ENCODE data around the gene RGL1.
A peak's percentile ranks its signal among the peaks of the same experiment; 100 is the strongest.

RGL1 gene

DNA sequence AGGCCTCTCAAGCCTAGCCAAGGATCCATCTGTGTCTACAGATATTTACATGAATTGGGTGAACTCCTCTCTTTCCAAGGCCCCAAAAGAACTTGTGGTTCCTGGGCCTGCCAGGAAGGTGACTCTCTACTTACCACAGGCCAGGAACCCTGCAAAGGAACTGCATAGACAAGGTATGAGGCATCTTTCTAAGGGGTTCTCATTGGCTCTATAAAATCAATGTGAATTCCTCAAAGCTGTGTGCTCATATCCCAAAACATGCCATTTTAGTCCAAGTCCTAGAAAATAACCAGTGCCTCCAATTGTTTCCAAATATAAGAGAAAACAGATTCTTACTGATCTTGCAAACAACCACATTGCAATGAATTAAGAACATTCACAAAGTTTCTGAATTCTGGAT lies 39.9 kb upstream of the RGL1 start:
- TF ChIP-seq, protein P1, sequence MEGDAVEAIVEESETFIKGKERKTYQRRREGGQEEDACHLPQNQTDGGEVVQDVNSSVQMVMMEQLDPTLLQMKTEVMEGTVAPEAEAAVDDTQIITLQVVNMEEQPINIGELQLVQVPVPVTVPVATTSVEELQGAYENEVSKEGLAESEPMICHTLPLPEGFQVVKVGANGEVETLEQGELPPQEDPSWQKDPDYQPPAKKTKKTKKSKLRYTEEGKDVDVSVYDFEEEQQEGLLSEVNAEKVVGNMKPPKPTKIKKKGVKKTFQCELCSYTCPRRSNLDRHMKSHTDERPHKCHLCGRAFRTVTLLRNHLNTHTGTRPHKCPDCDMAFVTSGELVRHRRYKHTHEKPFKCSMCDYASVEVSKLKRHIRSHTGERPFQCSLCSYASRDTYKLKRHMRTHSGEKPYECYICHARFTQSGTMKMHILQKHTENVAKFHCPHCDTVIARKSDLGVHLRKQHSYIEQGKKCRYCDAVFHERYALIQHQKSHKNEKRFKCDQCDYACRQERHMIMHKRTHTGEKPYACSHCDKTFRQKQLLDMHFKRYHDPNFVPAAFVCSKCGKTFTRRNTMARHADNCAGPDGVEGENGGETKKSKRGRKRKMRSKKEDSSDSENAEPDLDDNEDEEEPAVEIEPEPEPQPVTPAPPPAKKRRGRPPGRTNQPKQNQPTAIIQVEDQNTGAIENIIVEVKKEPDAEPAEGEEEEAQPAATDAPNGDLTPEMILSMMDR (IDR thresholded peaks at IDR 0.05; ENCODE audit: insufficient read depth, low read depth, low read length, missing control alignments), result no peak
- DNase-seq (ENCODE audit: low read depth), result no peak
- H3K4me3 ChIP-seq (ENCODE audit: low read depth, low read length), result no peak overlapping the region

DNA sequence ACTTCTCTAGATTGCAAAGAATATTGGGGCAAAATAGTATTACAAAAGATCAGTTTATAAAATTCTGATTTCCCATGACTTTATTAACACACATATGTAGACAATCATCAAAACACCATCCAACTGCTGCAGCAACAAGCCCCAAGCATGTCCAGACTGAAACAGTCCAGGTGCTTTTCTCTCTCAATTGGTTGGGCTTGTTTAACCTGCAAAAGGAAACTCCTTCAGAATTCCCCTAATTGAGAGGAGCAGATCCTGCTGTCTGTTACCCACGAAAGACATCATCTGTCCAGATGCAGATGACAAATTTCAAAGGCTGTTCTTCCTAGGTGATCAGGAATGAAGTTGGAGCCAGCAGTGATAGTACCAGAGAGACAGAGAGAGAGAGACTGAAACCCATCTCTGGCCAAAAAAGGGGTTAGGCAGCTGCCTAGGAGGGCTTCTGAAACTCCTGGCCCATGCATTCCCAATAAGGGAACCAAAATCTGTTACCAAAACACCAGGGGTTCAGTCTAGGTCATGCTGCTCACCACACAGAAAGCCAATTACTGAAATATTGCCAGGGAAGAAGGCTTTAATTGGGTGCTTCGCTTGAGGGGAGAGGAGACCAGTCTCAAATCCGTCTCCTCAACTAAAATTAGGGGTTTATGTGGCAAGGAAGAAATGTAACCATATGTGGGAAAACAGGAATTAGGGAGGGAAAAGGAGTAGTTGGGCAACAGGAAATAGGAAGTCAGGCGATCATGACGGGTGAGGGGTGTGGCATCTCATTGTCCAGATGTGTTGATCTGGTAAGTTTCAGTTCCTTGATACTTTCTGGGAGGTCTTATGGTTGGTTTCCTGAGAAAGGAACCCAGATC lies 34.7 kb upstream of the RGL1 start:
- peak; percentile 20 for DNase-seq (ENCODE audit: low read depth)
- TF ChIP-seq, protein P1 (IDR thresholded peaks at IDR 0.05; ENCODE audit: insufficient read depth, low read depth, low read length, missing control alignments), result no peak
- H3K4me3 ChIP-seq (ENCODE audit: low read depth, low read length), result no peak overlapping the region

DNA sequence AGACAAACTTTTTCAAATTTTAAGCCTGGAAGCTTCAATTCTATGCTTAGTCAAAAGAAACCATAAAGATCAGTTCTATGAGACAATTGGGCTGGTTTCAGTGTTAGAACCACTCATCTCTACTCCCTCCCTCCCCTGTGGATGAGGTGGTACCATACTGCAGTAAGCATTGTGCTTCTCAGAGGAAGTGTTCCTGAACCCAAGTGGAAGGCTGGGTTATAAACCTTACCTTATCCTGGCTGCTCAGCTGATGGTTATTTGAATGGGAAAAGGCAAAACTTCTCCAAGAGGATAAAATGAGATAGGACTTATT lies 34.1 kb upstream of the RGL1 start:
- TF ChIP-seq, protein P1 (IDR thresholded peaks at IDR 0.05; ENCODE audit: insufficient read depth, low read depth, low read length, missing control alignments), result no peak
- no peak overlapping the region for H3K4me3 ChIP-seq (ENCODE audit: low read depth, low read length)
- peak; percentile 9 for DNase-seq (ENCODE audit: low read depth)

DNA sequence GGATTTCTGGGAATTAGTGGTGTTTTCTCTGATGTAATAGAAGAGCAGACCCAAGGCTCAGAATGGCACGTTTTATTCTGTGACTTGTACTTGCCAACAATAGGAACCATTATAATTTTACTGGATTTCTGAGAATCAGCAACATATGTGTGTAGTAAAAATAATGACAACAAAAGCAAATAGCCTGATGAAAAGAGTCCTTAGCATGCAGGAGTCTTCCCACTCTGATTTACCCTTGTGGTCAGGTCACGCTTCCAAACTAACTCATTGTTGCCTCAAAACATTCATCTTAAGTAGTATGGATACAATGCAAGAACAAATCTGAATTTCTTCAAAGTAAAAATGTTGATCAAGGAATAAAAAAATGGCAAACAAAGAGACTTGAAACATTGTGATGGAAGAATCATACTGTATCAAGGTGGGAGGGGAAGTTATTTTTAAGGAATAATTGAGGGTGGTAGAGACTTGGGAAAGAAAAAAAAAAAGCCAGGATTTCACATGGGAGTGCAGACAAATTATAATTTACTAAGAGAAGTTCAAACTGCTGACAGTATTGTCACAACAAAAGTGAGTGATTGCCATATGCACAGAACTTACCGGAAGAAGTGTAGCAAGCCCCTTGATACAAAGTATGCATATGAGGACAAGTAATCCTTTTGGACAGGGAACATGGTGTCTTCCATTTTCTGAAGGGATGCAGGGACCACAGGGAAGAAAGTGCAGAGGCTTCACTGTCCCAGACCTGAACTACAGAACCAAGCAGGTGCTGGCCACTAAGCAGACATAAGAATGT lies 31.2 kb upstream of the RGL1 start:
- no peak overlapping the region for H3K4me3 ChIP-seq (ENCODE audit: low read depth, low read length)
- no peak for DNase-seq (ENCODE audit: low read depth)
- TF ChIP-seq, protein P1 (IDR thresholded peaks at IDR 0.05; ENCODE audit: insufficient read depth, low read depth, low read length, missing control alignments), result no peak

DNA sequence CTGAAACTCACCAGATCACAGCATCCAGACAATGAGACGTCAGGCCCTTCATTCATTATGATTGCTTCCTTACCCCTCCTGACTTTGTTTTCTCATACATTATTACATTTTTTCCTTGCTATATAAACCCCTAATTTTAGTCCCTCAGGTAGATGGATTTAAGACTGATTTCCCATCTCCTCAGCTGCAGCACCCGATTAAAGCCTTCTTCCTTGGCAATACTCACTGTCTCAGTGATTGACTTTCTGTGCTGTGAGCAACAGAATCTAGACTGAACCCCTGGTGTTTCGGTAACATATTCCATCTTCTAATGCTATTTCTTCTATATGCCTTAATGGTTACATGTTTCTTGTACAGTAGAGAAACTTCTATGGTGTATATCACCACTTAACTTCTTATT lies 30.0 kb upstream of the RGL1 start:
- no peak overlapping the region for H3K4me3 ChIP-seq (ENCODE audit: low read depth, low read length)
- TF ChIP-seq, protein P1 (IDR thresholded peaks at IDR 0.05; ENCODE audit: insufficient read depth, low read depth, low read length, missing control alignments), result no peak
- no peak for DNase-seq (ENCODE audit: low read depth)

DNA sequence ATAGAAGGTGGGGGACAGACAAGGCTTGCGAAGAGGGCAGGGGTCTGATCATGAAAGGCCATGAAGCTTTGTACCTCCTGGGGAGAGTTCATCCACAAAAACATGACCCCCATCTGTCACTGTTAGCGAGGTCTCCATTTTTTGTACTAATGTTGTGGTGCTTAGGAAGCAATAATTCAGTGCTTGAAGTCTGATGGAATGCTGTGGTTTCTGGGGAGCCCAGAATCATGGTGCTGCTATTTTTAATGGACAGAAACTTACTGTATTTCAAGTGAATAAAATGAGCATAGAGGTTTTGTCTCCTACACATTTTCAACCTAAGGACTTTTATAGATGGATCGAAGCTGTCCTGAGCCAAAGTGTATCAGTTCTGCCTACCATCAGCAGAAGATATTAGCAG lies 28.2 kb upstream of the RGL1 start:
- DNase-seq (ENCODE audit: low read depth), result no peak
- TF ChIP-seq, protein P1 (IDR thresholded peaks at IDR 0.05; ENCODE audit: insufficient read depth, low read depth, low read length, missing control alignments), result no peak
- H3K4me3 ChIP-seq (ENCODE audit: low read depth, low read length), result no peak overlapping the region
